ENCODE results near the gene SNX8.
"Not testable (repeated sequence)": the region's sequence is repeated elsewhere in the genome, so short reads cannot be mapped to it uniquely, and the experiment has no call there.

Gene SNX8

GRCh38 chr7:2273866-2274265, 40.4 kb downstream of the SNX8 start:
- ChIA-PET POLR2A (ENCODE audit: low non-redundant PET) (no interaction called here), CTCF (interaction anchor here (0.5 kb wide), 1 partner anchor 75 kb away, joined by 5 read pairs; no protein-coding TSS in a partner anchor)
- no peak overlapping the region; the same call in 1 of the 2 replicates for H3K27ac ChIP-seq
- no peak for TF ChIP-seq CTCF (conservative IDR thresholded peaks at IDR 0.05; ENCODE audit: low read depth)
- no peak for DNase-seq (ENCODE audit: low spot score)

- H3K27ac ChIP-seq: 0 out of 2 replicates have a peak overlapping the region, but pooled peaks have one; percentile 2
- TF ChIP-seq CTCF (conservative IDR thresholded peaks at IDR 0.05; ENCODE audit: low read depth): no peak
- POLR2A ChIA-PET (ENCODE audit: low non-redundant PET): no interaction called here
- CTCF ChIA-PET: interaction anchor here (0.7 kb wide), 1 partner anchor 26 kb away, joined by 3 read pairs; no protein-coding TSS in a partner anchor
- no peak for DNase-seq (ENCODE audit: low spot score)
Observed at GRCh38 chr7:2272031-2272430, 42.2 kb downstream of the SNX8 start.

GRCh38 chr7:2271273-2272026, 42.8 kb downstream of the SNX8 start:
- CTCF ChIA-PET: no interaction called here
- DNase-seq (ENCODE audit: low spot score): no peak
- TF ChIP-seq CTCF (conservative IDR thresholded peaks at IDR 0.05; ENCODE audit: low read depth): no peak
- POLR2A ChIA-PET (ENCODE audit: low non-redundant PET): no interaction called here
- 0 out of 2 replicates have a peak overlapping the region, but pooled peaks have one; percentile 2 for H3K27ac ChIP-seq

GRCh38 chr7:2270495-2270894, 43.7 kb downstream of the SNX8 start:
- no peak for TF ChIP-seq CTCF (conservative IDR thresholded peaks at IDR 0.05; ENCODE audit: low read depth)
- no peak for DNase-seq (ENCODE audit: low spot score)
- no peak overlapping the region for H3K27ac ChIP-seq
- CTCF ChIA-PET: interaction anchor here (0.6 to 1.0 kb wide), 2 partner anchors 39 to 77 kb away, joined by 4 to 7 read pairs; no protein-coding TSS in a partner anchor
- POLR2A ChIA-PET (ENCODE audit: low non-redundant PET): no interaction called here

- no peak for TF ChIP-seq CTCF (conservative IDR thresholded peaks at IDR 0.05; ENCODE audit: low read depth)
- peak overlapping the region; percentile 22; the same call in 1 of the 2 replicates for H3K27ac ChIP-seq
- POLR2A ChIA-PET (ENCODE audit: low non-redundant PET): interaction anchor here (0.6 to 1.0 kb wide), 2 partner anchors 9 to 14 kb away, joined by 3 to 4 read pairs; no protein-coding TSS in a partner anchor
- CTCF ChIA-PET: interaction anchor here (1.0 to 1.1 kb wide), 2 partner anchors 10 to 78 kb away, joined by 3 to 7 read pairs; no protein-coding TSS in a partner anchor
- DNase-seq (ENCODE audit: low spot score): no peak
Observed at GRCh38 chr7:2269991-2270460, 44.2 kb downstream of the SNX8 start.

- DNase-seq (ENCODE audit: low spot score): not testable (repeated sequence)
- ChIA-PET POLR2A (ENCODE audit: low non-redundant PET) (interaction anchor here (0.6 to 1.0 kb wide), 2 partner anchors 9 to 13 kb away, joined by 3 to 4 read pairs; no protein-coding TSS in a partner anchor), CTCF (interaction anchor here (1.0 to 1.1 kb wide), 2 partner anchors 11 to 78 kb away, joined by 3 to 7 read pairs; no protein-coding TSS in a partner anchor)
- peak overlapping the region; percentile 22; the same call in 1 of the 2 replicates for H3K27ac ChIP-seq
Observed at GRCh38 chr7:2269089-2269990, 44.9 kb downstream of the SNX8 start.

All from RWPE1 (cell line).